Left lung (tissue), 10 donors: ENCODE results near the gene ADAM33. TPM values are rescaled to one million over a fixed set of nuclear protein-coding genes. Genes with fewer than 3 reads are reported as not detected.

Source experiments
- ATAC-seq: fragments of 200-7000 bp; cut with Tn5 transposase; one replicate; pipeline ENCODE4 v1.9.1; 2020; ENCODE audit warnings: moderate library complexity
- DNase-seq, 4 donors: peaks; one replicate each; pipeline ENCODE4 v3.0.0-alpha.2; 2013 to 2020
- H3K27ac ChIP-seq, 2 donors: fragments of 200-600 bp; sonication (generic) in 1 of 2; one replicate each; pipeline versions ENCODE4 v1.5.0 to v1.8.0; 2020 to 2021
- H3K27me3 ChIP-seq, 2 donors: fragments of 200-600 bp; sonication (generic) in 1 of 2; one replicate each; pipeline versions ENCODE4 v1.5.0 to v1.8.0; 2020 to 2021
- H3K36me3 ChIP-seq, 2 donors: fragments of 200-600 bp; sonication (generic) in 1 of 2; one replicate each; pipeline versions ENCODE4 v1.5.0 to v1.8.0; 2020 to 2021
- H3K4me1 ChIP-seq, 2 donors: fragments of 200-600 bp; one replicate each; pipeline ENCODE4 v1.8.0; 2021
- H3K4me3 ChIP-seq, 2 donors: fragments of 200-600 bp; sonication (generic) in 1 of 2; one replicate each; pipeline versions ENCODE4 v1.5.0 to v1.8.0; 2020 to 2021; ENCODE audit warnings: mild to moderate bottlenecking in 1 of 2
- H3K9me3 ChIP-seq, 2 donors: fragments of 200-600 bp; sonication (generic) in 1 of 2; one replicate each; pipeline versions ENCODE4 v1.5.0 to v1.8.0; 2020 to 2021
- intact Hi-C, 2 donors: fragments of 100-400 bp; cut with DNase I; formaldehyde crosslinking; loops; one replicate each; pipeline versions ENCODE4 v1.11.2 to v1.14.2; 2022
- polyA plus RNA-seq, 6 donors: library from polyadenylated mRNA; unstranded; fragments of 120-200 nt; gene quantifications; one replicate each; pipeline ENCODE4 v1.2.1, GENCODE V29; 2013; ENCODE audit not compliant: insufficient read length in 6 of 6
- total RNA-seq, 2 donors: library from RNA; stranded (reverse); fragmentation: NEBNext Ultra II Directional; extraction: Animal tissue kit (Norgen Biotek cat#: 25700); gene quantifications; one replicate each; pipeline ENCODE4 v1.2.1, GENCODE V29; 2021
- TF ChIP-seq, protein P1 (sequence below), 2 donors: fragments of 200-600 bp; sonication (generic) in 1 of 2; IDR thresholded peaks; one replicate each; pipeline versions ENCODE4 v1.5.0 to v1.8.0; 2021; ENCODE audit warnings: antibody characterized with exemption in 2 of 2
- donor health status: DM: no; HTN: yes; CAD: no.
- donor health status: DM: no; HTN: no; CAD: no.

ADAM33 gene
- total and polyA plus RNA-seq, 8 donors, result 7.4 to 18.6 (median 11.6) TPM

DNA sequence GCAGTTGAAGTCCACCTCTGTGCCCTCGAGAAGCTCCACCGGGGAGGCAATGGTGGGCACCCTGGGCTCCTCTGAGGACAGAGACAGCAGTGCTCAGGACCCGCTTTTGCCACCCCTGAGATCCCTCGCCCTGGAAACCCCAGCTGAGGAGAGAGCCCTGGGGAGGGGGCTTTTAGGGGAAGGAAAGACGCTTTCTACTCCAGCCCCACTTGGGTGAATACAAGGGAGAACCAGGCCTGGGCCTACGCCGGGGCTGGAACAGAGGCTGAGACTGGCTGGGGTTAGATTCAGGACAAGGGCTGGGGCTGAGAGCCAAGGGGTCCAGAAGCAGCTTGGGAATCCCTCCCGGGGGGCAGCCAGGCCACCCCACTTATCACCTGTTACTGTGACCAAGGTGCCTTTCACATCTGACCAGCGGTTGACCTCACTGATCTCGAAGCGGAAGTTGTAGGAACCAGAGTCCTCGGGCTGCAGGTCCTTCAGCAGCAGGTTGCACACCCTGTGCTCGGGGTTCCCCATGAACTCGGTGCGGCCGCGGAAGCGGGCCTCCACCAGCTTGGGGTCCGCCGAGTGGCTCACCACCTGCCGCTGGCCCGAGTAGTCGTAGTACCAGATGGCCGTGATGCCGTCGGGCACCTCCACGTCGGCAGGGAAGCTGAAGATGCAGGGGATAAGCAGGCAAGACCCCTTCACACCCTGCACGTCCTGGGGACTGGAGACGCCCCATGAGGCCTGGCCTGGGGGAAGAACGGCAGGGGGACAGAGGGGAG lies 24.3 kb upstream of the ADAM33 start:
- Histone ChIP-seq H3K9me3 (no peaks in the 10 kb centered on the region), H3K4me1 (peaks cover 6 to 14% of the 10 kb centered on the region in 2 donors), H3K27ac (no peak overlapping the region), H3K36me3 (peaks cover 0 to 22% of the 10 kb centered on the region in 2 donors), H3K4me3 (no peak overlapping the region), H3K27me3 (no peaks in the 10 kb centered on the region)
- intact Hi-C loops, result no loop called here
- TF ChIP-seq, protein P1, sequence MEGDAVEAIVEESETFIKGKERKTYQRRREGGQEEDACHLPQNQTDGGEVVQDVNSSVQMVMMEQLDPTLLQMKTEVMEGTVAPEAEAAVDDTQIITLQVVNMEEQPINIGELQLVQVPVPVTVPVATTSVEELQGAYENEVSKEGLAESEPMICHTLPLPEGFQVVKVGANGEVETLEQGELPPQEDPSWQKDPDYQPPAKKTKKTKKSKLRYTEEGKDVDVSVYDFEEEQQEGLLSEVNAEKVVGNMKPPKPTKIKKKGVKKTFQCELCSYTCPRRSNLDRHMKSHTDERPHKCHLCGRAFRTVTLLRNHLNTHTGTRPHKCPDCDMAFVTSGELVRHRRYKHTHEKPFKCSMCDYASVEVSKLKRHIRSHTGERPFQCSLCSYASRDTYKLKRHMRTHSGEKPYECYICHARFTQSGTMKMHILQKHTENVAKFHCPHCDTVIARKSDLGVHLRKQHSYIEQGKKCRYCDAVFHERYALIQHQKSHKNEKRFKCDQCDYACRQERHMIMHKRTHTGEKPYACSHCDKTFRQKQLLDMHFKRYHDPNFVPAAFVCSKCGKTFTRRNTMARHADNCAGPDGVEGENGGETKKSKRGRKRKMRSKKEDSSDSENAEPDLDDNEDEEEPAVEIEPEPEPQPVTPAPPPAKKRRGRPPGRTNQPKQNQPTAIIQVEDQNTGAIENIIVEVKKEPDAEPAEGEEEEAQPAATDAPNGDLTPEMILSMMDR (IDR thresholded peaks at IDR 0.05), result no peak
- ATAC-seq (no peak), DNase-seq (no peak)

DNA sequence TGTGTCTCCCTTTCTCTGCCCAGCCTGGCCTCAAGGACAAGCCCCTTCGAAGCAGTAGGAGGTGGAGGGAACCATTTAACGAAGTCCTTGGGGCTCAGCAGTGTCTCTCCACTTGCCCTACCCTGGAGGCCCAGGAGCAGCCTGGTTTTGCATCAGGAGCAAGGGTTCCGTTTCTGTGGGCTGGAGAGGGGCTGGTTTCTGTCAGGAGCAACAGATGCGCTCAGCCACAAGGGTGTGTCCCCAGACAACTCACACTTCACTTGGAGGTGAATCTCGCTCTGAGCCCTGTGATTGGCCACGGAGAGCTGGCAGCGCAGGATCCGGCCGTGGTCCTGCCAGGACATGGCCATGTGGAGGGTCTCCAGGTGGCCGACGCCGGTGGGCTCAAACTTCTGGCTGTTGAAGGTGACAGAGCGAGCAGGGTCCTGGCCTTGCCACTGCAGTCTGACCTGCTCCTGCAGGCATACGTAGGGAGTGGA lies 23.7 kb upstream of the ADAM33 start:
- Histone ChIP-seq H3K4me3 (no peak overlapping the region), H3K27ac (no peak overlapping the region), H3K9me3 (no peaks in the 10 kb centered on the region), H3K27me3 (no peaks in the 10 kb centered on the region), H3K4me1 (peaks cover 0 to 8% of the 10 kb centered on the region in 2 donors), H3K36me3 (peaks cover 0 to 22% of the 10 kb centered on the region in 2 donors)
- intact Hi-C loops, result no loop called here
- ATAC-seq (no peak), DNase-seq (no peak)
- TF ChIP-seq, protein P1 (IDR thresholded peaks at IDR 0.05), result no peak

DNA sequence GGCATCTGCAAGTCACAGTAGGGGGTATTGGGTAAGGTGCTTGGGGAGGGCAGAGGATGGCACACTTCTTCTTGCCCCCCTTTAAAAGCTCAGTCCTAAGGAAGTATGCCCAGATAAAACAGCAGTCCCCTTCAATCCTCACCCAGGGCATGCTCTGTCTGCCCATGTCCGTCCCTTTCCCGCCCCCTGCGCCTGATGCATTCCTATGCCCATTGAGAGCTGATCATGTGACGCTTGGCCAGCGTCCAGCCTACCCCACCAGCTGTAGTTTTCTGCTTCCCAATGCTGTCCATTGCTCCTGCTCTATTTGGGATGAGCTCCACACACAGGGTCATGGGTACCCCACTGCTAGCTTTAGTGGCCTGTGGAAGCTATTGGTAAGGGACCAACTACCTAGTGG lies 22.3 kb upstream of the ADAM33 start:
- Histone ChIP-seq H3K4me1 (no peaks in the 10 kb centered on the region), H3K27ac (no peak overlapping the region), H3K36me3 (peaks cover 0 to 28% of the 10 kb centered on the region in 2 donors), H3K4me3 (no peak overlapping the region), H3K9me3 (no peaks in the 10 kb centered on the region), H3K27me3 (no peaks in the 10 kb centered on the region)
- TF ChIP-seq, protein P1 (IDR thresholded peaks at IDR 0.05), result no peak
- DNase-seq (no peak), ATAC-seq (no peak)
- intact Hi-C loops, result no loop called here

DNA sequence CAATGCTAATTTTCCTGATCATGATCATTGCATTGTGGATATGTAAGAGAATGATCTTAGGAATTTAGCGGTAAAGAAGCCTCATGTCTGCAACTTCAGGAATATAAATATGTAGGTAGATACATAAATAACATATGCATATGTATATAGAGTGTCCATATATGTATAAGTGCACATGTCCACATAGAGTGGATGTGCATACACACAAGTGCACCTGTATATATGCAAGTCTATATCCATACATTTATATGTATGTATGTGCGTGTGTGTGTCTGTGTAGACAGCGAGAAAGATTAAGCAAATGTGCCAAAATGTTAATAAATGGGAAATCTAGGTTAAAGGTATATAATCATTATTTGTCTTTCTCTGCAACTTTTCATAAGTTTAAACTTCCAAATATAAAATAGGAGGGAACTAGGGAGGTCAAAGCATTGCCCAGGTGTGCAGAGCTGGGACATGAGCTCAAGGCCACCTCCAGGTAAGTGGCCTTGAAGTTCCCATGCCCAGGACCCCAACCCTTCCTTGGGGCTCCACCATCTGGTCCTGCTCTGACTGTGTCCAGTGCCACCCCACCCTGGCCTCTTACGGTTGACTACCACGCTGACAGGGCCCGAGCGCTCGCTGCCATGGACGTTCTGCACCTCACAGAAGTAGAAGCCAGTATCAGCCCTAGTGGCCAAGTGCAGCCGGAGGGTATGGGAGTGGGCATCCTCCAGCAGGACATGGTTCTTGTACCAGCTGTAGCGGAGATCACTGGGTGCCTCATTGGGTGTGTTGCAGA lies 21.0 kb upstream of the ADAM33 start:
- Histone ChIP-seq H3K4me1 (no peaks in the 10 kb centered on the region), H3K4me3 (no peak overlapping the region), H3K27ac (no peak overlapping the region), H3K27me3 (no peaks in the 10 kb centered on the region), H3K9me3 (no peaks in the 10 kb centered on the region), H3K36me3 (peaks cover 0 to 39% of the 10 kb centered on the region in 2 donors)
- no peak for ATAC-seq
- no peak for DNase-seq
- intact Hi-C loops, result no loop called here
- TF ChIP-seq, protein P1 (IDR thresholded peaks at IDR 0.05), result no peak
